ENCODE results near the gene RAD51. TPM values are rescaled to one million over a fixed set of nuclear protein-coding genes. Genes with fewer than 3 reads are reported as not detected.
"Not testable (repeated sequence)": the region's sequence is repeated elsewhere in the genome, so short reads cannot be mapped to it uniquely, and the experiment has no call there.

The RAD51 gene
- total RNA-seq: 1.3 and 2.7 TPM in 2 replicates

GRCh38 chr15:40694688-40695468 is at the start of gene RAD51:
TSS of gene RAD51 (plus strand) at chr15:40695174. CDS start at chr15:40698759, 3,585 bp downstream.
- TF ChIP-seq CTCF (IDR thresholded peaks at IDR 0.05; ENCODE audit: insufficient read depth, low read length, poor library complexity, severe bottlenecking): no peak
- peak; percentile 88 for DNase-seq (ENCODE audit: low read depth)
- Histone ChIP-seq H3K27me3 (ENCODE audit: control insufficient read depth, insufficient read depth, low read length) (no peaks in the 10 kb centered on the region), H3K36me3 (ENCODE audit: control insufficient read depth, insufficient read depth, low read length) (no peaks in the 10 kb centered on the region), H3K4me3 (ENCODE audit: low read depth, low read length) (peak within 1 kb of the TSS; percentile 99)

GRCh38 chr15:40647523-40647922 is 47.5 kb upstream of the RAD51 start:
- Histone ChIP-seq H3K4me3 (ENCODE audit: low read depth, low read length) (no peak overlapping the region), H3K27me3 (ENCODE audit: control insufficient read depth, insufficient read depth, low read length) (no peaks in the 10 kb centered on the region), H3K36me3 (ENCODE audit: control insufficient read depth, insufficient read depth, low read length) (no peaks in the 10 kb centered on the region)
- no peak for DNase-seq (ENCODE audit: low read depth)
- TF ChIP-seq CTCF (IDR thresholded peaks at IDR 0.05; ENCODE audit: insufficient read depth, low read length, poor library complexity, severe bottlenecking): no peak

GRCh38 chr15:40650479-40650878 is 44.5 kb upstream of the RAD51 start:
- no peak overlapping the region for H3K4me3 ChIP-seq (ENCODE audit: low read depth, low read length)
- no peak for DNase-seq (ENCODE audit: low read depth)
- H3K36me3 ChIP-seq (ENCODE audit: control insufficient read depth, insufficient read depth, low read length): no peaks in the 10 kb centered on the region
- no peaks in the 10 kb centered on the region for H3K27me3 ChIP-seq (ENCODE audit: control insufficient read depth, insufficient read depth, low read length)
- no peak for TF ChIP-seq CTCF (IDR thresholded peaks at IDR 0.05; ENCODE audit: insufficient read depth, low read length, poor library complexity, severe bottlenecking)

GRCh38 chr15:40660686-40661085 is 34.3 kb upstream of the RAD51 start:
- no peak for DNase-seq (ENCODE audit: low read depth)
- TF ChIP-seq CTCF (IDR thresholded peaks at IDR 0.05; ENCODE audit: insufficient read depth, low read length, poor library complexity, severe bottlenecking): no peak
- H3K36me3 ChIP-seq (ENCODE audit: control insufficient read depth, insufficient read depth, low read length): no peaks in the 10 kb centered on the region
- H3K27me3 ChIP-seq (ENCODE audit: control insufficient read depth, insufficient read depth, low read length): no peaks in the 10 kb centered on the region
- no peak overlapping the region for H3K4me3 ChIP-seq (ENCODE audit: low read depth, low read length)

GRCh38 chr15:40664909-40665308 is 30.1 kb upstream of the RAD51 start:
- Histone ChIP-seq H3K27me3 (ENCODE audit: control insufficient read depth, insufficient read depth, low read length) (no peaks in the 10 kb centered on the region), H3K36me3 (ENCODE audit: control insufficient read depth, insufficient read depth, low read length) (no peaks in the 10 kb centered on the region), H3K4me3 (ENCODE audit: low read depth, low read length) (no peak overlapping the region)
- no peak for TF ChIP-seq CTCF (IDR thresholded peaks at IDR 0.05; ENCODE audit: insufficient read depth, low read length, poor library complexity, severe bottlenecking)
- no peak for DNase-seq (ENCODE audit: low read depth)

GRCh38 chr15:40676290-40676689 is 18.7 kb upstream of the RAD51 start:
- not testable (repeated sequence) for H3K36me3 ChIP-seq (ENCODE audit: control insufficient read depth, insufficient read depth, low read length); H3K27me3 ChIP-seq (ENCODE audit: control insufficient read depth, insufficient read depth, low read length); DNase-seq (ENCODE audit: low read depth); H3K4me3 ChIP-seq (ENCODE audit: low read depth, low read length)

GRCh38 chr15:40676906-40677305 is 18.1 kb upstream of the RAD51 start:
- H3K36me3 ChIP-seq (ENCODE audit: control insufficient read depth, insufficient read depth, low read length); DNase-seq (ENCODE audit: low read depth); H3K4me3 ChIP-seq (ENCODE audit: low read depth, low read length); H3K27me3 ChIP-seq (ENCODE audit: control insufficient read depth, insufficient read depth, low read length): not testable (repeated sequence)

All from kidney epithelial cell (primary cell).